K562 (cell line): ENCODE measurements around the gene ACAT2. TPM values are rescaled to one million over a fixed set of nuclear protein-coding genes. Genes with fewer than 3 reads are reported as not detected.
A peak's percentile ranks its signal among the peaks of the same experiment; 100 is the strongest.

Experiments used
- BACH1 ChIP-seq: fragments of 200-800 bp; sonication (Bioruptor generic); IDR thresholded peaks from 2 replicates; pipeline ENCODE4 v1.6.1; 2016; ENCODE audit warnings: missing genetic modification characterization, missing compliant biosample characterization
- DIDO1 ChIP-seq: fragments of 450-650 bp; IDR thresholded peaks from 2 replicates; pipeline ENCODE4 v1.6.1; 2016; ENCODE audit warnings: low read depth, missing biosample characterization, missing genetic modification characterization
- FOS ChIP-seq: IDR thresholded peaks from 3 replicates; pipeline ENCODE4 v1.6.1; 2011; ENCODE audit not compliant: insufficient read length; ENCODE audit errors: extremely low read depth
- HDGF ChIP-seq: fragments of 450-650 bp; IDR thresholded peaks from 2 replicates; pipeline ENCODE4 v1.6.1; 2016
- KHSRP ChIP-seq: fragments of 450-650 bp; IDR thresholded peaks from 2 replicates; pipeline ENCODE4 v1.6.1; 2017
- NR4A1 ChIP-seq, 2 experiments: fragments of 250-450 bp in 1 of 2; fragments of 450-650 bp in 1 of 2; sonication (Bioruptor Pico) in 1 of 2; IDR thresholded peaks; 2 replicates each; pipeline versions ENCODE4 v1.4.0 to v1.6.1; 2016 to 2020; ENCODE audit warnings: mild to moderate bottlenecking in 2 of 2, missing compliant biosample characterization in 1 of 2, missing genetic modification characterization in 1 of 2, moderate library complexity in 1 of 2
- PHF8 ChIP-seq: fragments of 200-600 bp; sonication (generic); IDR thresholded peaks from 2 replicates; pipeline ENCODE4 v1.6.1; 2012; ENCODE audit warnings: mixed run types, mild to moderate bottlenecking, inconsistent platforms, low read length, moderate library complexity, borderline replicate concordance
- SREBF1 ChIP-seq: fragments of 150-350 bp; IDR thresholded peaks from 2 replicates; pipeline ENCODE4 v1.6.1; 2014; ENCODE audit warnings: antibody characterized with exemption, low read depth, low read length, borderline replicate concordance
- ZNF584 ChIP-seq: fragments of 200-800 bp; sonication (Bioruptor generic); IDR thresholded peaks from 2 replicates; pipeline ENCODE4 v1.6.1; 2016; ENCODE audit warnings: low read depth, mild to moderate bottlenecking, missing genetic modification characterization, missing compliant biosample characterization
- ZNF707 ChIP-seq: fragments of 250-450 bp; sonication (Bioruptor Pico); conservative IDR thresholded peaks from 2 replicates; pipeline ENCODE4 v1.8.0; 2022; ENCODE audit warnings: inconsistent platforms, mild to moderate bottlenecking, moderate library complexity
- polyA plus RNA-seq, 8 experiments: library from polyadenylated mRNA; depleted of rRNA in 4 of 8; stranded (reverse) in 5 of 8; unstranded in 3 of 8; fragments of >200 nt; fragmentation: Nextera tagmentation in 2 of 8; fragmentation: Illumina TruSeq in 1 of 8; extraction: Ambion mirVana in 2 of 8; extraction: Trizol in 1 of 8; gene quantifications; 2 replicates each; pipeline versions ENCODE4 v1.2.1 to v1.2.3, GENCODE V29; 2011 to 2014; ENCODE audit warnings: inconsistent platforms in 1 of 8, missing spikeins in 1 of 8
- total RNA-seq, 7 experiments: library from RNA; depleted of rRNA in 6 of 7; stranded (reverse); fragments of >200 nt in 6 of 7; fragmentation: Illumina TruSeq in 2 of 7; extraction: Trizol in 2 of 7; gene quantifications; 2 replicates each; pipeline versions ENCODE4 v1.2.1 to v1.2.3, GENCODE V29; 2011 to 2021; ENCODE audit warnings: low replicate concordance in 1 of 7
- TF ChIP-seq, protein P1 (sequence below): fragments of 250-450 bp; sonication (Bioruptor Pico); IDR thresholded peaks from 2 replicates; pipeline ENCODE4 v1.9.0; 2021; ENCODE audit warnings: mild to moderate bottlenecking
- TF ChIP-seq, protein P2 (sequence below): fragments of 200-800 bp; sonication (Bioruptor generic); IDR thresholded peaks from 2 replicates; pipeline ENCODE4 v1.6.1; 2016; ENCODE audit warnings: missing genetic modification characterization, missing compliant biosample characterization
- TF ChIP-seq, protein P3 (sequence below): fragments of 250-450 bp; sonication (Bioruptor Pico); IDR thresholded peaks from 2 replicates; pipeline ENCODE4 v1.8.0; 2021; ENCODE audit warnings: borderline replicate concordance, mild to moderate bottlenecking, moderate library complexity; ENCODE audit not compliant: poor library complexity, severe bottlenecking
- TF ChIP-seq, protein P4 (sequence below): fragments of 450-650 bp; formaldehyde crosslinking; IDR thresholded peaks from 2 replicates; pipeline ENCODE4 v1.4.0; 2020; ENCODE audit warnings: mild to moderate bottlenecking, moderate library complexity
- TF ChIP-seq, protein P5 (sequence below): fragments of 450-650 bp; formaldehyde crosslinking; IDR thresholded peaks from 2 replicates; pipeline ENCODE4 v1.4.0; 2020; ENCODE audit warnings: mild to moderate bottlenecking, mixed read lengths
- TF ChIP-seq, protein P6 (sequence below): sonication (generic); formaldehyde crosslinking; IDR thresholded peaks from 2 replicates; pipeline ENCODE4 v1.8.0; 2022; ENCODE audit warnings: mild to moderate bottlenecking, missing genetic modification reagents

ACAT2 gene
- total and polyA plus RNA-seq, 9 of the 15 experiments (the other 6 are each of a cell fraction or from before 2014, with no cell fraction given): 63.0 to 309 (median 144) TPM

DNA sequence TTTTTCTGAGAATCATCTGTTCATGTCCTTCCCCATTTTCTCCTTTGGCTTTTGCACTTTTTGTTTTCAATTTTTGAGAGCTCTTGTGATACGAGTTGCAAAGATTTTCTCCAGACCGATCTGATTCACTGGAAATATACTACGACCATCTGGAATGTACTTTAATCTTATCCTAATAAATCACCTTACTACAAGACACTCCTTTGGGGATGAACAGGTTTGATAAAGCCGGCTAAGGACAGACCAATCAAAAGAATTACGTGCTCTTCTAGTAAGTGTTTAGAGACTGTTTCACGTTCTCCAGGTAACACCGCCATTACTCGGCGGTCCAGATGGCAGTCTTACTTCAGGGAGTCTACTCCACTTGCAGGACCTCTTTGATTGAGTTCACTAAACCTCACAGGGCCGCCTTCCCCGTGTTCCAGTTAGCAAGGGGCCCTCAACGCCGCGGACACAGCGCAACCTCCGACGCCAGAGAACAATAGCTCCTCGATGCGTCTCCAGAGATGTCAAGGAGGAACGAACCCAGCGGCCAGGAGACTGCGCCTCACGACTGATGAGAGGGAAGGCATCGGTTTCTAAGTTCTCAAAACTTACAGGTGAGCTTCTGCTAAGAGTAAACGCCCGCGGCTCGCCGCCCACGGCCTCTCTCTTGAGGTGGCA lies 35.5 kb upstream of the ACAT2 start (continued):
- TF ChIP-seq, protein P1, sequence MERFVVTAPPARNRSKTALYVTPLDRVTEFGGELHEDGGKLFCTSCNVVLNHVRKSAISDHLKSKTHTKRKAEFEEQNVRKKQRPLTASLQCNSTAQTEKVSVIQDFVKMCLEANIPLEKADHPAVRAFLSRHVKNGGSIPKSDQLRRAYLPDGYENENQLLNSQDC (CRISPR knock-in tag): 0 out of 2 replicates have a peak, but pooled peaks have one; percentile 30
- 0 out of 2 replicates have a peak, but pooled peaks have one; percentile 39 for TF ChIP-seq BACH1
- no peak for TF ChIP-seq FOS
- TF ChIP-seq ZNF707 (CRISPR knock-in tag): peak; percentile 63; the same call in 1 of the 2 replicates
- 0 out of 2 replicates have a peak, but pooled peaks have one; percentile 7 for TF ChIP-seq HDGF
- TF ChIP-seq NR4A1 (CRISPR knock-in tag; IDR thresholded peaks at IDR 0.05): no peak
- peak; percentile 92; the same call in 1 of the 2 replicates for TF ChIP-seq NR4A1 (tag; IDR thresholded peaks at IDR 0.05)
- TF ChIP-seq PHF8: peak; percentile 48; the same call in 1 of the 2 replicates
- TF ChIP-seq, protein P2, sequence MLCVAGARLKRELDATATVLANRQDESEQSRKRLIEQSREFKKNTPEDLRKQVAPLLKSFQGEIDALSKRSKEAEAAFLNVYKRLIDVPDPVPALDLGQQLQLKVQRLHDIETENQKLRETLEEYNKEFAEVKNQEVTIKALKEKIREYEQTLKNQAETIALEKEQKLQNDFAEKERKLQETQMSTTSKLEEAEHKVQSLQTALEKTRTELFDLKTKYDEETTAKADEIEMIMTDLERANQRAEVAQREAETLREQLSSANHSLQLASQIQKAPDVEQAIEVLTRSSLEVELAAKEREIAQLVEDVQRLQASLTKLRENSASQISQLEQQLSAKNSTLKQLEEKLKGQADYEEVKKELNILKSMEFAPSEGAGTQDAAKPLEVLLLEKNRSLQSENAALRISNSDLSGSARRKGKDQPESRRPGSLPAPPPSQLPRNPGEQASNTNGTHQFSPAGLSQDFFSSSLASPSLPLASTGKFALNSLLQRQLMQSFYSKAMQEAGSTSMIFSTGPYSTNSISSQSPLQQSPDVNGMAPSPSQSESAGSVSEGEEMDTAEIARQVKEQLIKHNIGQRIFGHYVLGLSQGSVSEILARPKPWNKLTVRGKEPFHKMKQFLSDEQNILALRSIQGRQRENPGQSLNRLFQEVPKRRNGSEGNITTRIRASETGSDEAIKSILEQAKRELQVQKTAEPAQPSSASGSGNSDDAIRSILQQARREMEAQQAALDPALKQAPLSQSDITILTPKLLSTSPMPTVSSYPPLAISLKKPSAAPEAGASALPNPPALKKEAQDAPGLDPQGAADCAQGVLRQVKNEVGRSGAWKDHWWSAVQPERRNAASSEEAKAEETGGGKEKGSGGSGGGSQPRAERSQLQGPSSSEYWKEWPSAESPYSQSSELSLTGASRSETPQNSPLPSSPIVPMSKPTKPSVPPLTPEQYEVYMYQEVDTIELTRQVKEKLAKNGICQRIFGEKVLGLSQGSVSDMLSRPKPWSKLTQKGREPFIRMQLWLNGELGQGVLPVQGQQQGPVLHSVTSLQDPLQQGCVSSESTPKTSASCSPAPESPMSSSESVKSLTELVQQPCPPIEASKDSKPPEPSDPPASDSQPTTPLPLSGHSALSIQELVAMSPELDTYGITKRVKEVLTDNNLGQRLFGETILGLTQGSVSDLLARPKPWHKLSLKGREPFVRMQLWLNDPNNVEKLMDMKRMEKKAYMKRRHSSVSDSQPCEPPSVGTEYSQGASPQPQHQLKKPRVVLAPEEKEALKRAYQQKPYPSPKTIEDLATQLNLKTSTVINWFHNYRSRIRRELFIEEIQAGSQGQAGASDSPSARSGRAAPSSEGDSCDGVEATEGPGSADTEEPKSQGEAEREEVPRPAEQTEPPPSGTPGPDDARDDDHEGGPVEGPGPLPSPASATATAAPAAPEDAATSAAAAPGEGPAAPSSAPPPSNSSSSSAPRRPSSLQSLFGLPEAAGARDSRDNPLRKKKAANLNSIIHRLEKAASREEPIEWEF (CRISPR knock-in tag): 0 out of 2 replicates have a peak, but pooled peaks have one; percentile 72
- TF ChIP-seq, protein P3, sequence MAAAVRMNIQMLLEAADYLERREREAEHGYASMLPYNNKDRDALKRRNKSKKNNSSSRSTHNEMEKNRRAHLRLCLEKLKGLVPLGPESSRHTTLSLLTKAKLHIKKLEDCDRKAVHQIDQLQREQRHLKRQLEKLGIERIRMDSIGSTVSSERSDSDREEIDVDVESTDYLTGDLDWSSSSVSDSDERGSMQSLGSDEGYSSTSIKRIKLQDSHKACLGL (CRISPR knock-in tag): peak; percentile 45
- TF ChIP-seq, protein P4, sequence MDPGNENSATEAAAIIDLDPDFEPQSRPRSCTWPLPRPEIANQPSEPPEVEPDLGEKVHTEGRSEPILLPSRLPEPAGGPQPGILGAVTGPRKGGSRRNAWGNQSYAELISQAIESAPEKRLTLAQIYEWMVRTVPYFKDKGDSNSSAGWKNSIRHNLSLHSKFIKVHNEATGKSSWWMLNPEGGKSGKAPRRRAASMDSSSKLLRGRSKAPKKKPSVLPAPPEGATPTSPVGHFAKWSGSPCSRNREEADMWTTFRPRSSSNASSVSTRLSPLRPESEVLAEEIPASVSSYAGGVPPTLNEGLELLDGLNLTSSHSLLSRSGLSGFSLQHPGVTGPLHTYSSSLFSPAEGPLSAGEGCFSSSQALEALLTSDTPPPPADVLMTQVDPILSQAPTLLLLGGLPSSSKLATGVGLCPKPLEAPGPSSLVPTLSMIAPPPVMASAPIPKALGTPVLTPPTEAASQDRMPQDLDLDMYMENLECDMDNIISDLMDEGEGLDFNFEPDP (CRISPR knock-in tag): no peak
- peak; percentile 43; the same call in 1 of the 2 replicates for TF ChIP-seq ZNF584 (CRISPR knock-in tag)
- no peak for TF ChIP-seq KHSRP
- TF ChIP-seq, protein P5, sequence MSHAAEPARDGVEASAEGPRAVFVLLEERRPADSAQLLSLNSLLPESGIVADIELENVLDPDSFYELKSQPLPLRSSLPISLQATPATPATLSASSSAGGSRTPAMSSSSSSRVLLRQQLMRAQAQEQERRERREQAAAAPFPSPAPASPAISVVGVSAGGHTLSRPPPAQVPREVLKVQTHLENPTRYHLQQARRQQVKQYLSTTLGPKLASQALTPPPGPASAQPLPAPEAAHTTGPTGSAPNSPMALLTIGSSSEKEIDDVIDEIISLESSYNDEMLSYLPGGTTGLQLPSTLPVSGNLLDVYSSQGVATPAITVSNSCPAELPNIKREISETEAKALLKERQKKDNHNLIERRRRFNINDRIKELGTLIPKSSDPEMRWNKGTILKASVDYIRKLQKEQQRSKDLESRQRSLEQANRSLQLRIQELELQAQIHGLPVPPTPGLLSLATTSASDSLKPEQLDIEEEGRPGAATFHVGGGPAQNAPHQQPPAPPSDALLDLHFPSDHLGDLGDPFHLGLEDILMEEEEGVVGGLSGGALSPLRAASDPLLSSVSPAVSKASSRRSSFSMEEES: peak; percentile 3
- TF ChIP-seq SREBF1: 0 out of 2 replicates have a peak, but pooled peaks have one; percentile 9
- TF ChIP-seq, protein P6, sequence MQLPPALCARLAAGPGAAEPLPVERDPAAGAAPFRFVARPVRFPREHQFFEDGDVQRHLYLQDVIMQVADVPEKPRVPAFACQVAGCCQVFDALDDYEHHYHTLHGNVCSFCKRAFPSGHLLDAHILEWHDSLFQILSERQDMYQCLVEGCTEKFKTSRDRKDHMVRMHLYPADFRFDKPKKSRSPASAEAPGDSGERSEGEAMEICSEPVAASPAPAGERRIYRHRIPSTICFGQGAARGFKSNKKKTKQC (CRISPR knock-in tag): no peak
- no peak for TF ChIP-seq DIDO1 (tag)
